GM12864 (cell line): Measurements from ENCODE around the gene ROS1.

Source experiments
- DNase-seq: peaks from one replicate; pipeline ENCODE4 v3.0.0-alpha.2; 2011; ENCODE audit warnings: low read depth
- H3K4me3 ChIP-seq: 2 replicates; pipeline ENCODE4 v1.5.1; 2011; ENCODE audit warnings: mild to moderate bottlenecking, low read depth, low read length, control low read depth
- TF ChIP-seq, protein P1 (sequence below): IDR thresholded peaks from 2 replicates; pipeline ENCODE4 v1.5.1; 2011; ENCODE audit warnings: low read depth, mild to moderate bottlenecking, moderate library complexity, low read length, control low read depth, inconsistent platforms; ENCODE audit errors: missing control alignments

ROS1 gene

DNA sequence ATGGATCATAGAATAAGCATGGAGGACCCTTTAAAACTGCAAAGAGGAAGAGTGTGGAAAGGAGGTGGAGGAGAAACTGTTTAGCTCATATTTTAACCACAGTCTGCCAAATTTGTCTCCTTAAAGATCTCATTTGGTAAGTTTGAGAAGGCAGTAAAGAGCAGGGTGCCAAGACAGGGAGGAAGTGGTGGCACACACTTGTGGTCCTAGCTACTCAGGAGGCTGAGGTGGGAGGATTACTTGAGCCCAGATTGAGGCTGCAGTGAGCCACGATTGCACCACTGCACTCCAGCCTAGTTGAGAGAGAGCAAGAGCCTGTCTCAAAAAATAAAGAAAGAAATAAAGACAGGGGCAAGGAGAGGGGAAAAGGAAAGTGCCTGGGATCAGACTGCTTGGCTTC lies 39.9 kb upstream of the ROS1 start:
- DNase-seq, result no peak
- no peak overlapping the region for H3K4me3 ChIP-seq
- TF ChIP-seq, protein P1, sequence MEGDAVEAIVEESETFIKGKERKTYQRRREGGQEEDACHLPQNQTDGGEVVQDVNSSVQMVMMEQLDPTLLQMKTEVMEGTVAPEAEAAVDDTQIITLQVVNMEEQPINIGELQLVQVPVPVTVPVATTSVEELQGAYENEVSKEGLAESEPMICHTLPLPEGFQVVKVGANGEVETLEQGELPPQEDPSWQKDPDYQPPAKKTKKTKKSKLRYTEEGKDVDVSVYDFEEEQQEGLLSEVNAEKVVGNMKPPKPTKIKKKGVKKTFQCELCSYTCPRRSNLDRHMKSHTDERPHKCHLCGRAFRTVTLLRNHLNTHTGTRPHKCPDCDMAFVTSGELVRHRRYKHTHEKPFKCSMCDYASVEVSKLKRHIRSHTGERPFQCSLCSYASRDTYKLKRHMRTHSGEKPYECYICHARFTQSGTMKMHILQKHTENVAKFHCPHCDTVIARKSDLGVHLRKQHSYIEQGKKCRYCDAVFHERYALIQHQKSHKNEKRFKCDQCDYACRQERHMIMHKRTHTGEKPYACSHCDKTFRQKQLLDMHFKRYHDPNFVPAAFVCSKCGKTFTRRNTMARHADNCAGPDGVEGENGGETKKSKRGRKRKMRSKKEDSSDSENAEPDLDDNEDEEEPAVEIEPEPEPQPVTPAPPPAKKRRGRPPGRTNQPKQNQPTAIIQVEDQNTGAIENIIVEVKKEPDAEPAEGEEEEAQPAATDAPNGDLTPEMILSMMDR, result no peak

DNA sequence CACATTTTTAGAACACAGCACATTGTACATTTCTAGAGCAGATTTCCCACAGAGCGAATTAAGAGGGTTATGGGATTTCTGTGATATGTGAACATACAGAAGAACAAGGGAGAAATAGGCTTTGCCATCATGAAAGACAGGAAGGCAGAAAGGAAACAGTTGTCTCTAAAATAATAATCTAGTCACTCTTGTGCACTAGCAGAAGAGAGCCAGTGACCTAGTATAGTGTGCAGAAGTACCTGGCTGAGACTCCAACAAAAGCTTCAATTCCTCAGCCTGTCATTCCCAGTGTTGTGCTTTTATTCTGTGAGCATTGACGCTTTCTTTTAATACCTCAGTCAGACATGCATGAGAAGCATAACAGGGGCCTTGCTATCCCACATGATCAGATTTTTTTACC lies 39.0 kb upstream of the ROS1 start:
- no peak for DNase-seq
- TF ChIP-seq, protein P1, result no peak
- H3K4me3 ChIP-seq, result no peak overlapping the region

DNA sequence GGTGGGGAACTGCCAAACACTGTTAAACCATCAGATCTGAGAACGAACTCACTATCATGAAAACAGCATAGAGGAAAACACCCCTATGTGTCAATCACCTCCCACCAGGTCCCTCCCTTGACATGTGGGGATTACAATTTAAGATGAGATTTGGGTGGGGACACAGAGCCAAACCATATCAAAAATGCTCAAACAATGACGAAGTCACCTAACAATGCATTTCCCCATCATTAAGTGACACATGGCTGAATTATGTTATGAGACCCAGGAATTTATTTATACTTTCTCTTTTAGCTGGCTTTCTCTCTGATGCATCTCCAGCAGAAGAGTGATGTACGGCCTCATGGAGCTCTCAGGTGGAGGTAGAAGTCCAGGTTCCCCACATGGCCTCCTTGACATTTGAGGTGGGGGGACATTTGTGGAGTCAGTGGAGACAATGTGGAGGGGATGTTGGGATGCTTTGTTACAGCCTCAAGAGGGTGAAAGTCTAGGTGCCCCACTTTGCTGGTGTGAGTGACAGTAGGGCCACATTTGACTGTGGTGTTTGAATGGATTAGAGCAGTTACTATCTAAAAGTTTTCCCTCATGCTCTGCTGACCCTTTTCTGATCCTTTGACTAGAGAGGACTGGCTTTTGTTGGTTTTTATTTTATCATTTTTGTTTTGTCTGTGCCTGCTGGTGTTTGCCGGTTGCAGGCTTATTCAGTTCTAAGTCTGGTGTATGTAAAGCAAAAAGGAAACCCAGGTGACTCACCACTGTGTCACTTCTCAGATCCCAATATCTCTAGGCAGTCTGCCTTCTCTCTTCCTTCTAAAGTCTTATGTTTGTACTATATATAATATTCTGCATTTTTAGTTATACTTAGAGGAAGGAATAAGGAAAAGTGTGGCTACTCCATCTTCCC lies 38.3 kb upstream of the ROS1 start:
- TF ChIP-seq, protein P1, result no peak
- H3K4me3 ChIP-seq, result no peak overlapping the region
- no peak for DNase-seq

DNA sequence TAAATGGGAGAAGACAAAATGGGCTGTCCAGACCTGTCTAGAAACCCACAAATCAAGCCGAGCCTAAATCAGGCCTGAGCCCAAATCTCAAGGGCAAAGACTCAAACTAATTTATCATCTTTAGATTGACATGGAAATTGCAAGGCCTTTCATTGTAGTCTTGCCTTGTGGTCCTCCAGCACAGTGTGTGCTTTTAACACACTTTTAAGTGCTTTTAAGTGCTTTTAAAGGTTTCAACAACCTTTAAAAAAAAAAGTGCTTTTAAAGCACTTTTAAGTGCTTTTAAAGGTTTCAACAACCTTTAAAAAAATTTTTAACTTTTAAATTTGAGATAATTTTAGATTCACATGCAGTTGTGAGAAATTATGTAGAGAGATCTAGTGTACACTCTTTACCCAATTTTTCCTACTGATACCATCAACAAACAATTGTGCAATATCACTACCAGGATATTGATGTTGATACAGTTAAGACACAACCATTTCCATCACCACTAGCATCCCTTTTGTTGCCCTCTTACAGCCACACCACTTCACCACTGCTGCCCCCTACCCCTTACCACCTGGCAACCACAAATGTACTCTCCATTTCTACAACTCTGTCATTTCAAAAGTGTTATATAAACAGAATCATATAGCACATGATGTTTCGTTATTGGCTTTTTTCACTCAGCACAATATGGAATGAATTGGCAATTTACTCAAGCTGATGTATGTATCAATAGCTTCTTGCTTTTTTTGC lies 33.6 kb upstream of the ROS1 start:
- no peak overlapping the region for H3K4me3 ChIP-seq
- TF ChIP-seq, protein P1, result no peak
- DNase-seq, result no peak

DNA sequence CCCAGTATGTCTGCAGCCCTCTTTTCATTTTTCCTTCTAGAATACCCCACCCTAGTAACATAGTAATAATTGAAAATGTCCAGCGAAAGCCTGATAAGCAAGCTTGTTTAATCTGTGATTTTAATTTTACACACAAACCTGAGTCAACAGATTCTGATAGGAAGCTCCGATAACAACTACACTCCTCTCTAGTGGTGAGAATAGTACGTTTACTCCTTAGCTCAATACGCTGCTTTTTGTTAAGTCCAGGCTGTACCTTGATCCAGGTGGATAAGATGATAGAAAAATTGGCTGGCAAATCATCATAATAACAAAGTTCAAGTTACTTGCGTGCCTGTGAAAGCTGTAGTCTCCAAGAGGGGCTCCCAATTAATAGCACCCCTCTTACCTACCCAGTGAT lies 31.3 kb upstream of the ROS1 start:
- DNase-seq, result no peak
- TF ChIP-seq, protein P1, result no peak
- H3K4me3 ChIP-seq, result no peak overlapping the region

DNA sequence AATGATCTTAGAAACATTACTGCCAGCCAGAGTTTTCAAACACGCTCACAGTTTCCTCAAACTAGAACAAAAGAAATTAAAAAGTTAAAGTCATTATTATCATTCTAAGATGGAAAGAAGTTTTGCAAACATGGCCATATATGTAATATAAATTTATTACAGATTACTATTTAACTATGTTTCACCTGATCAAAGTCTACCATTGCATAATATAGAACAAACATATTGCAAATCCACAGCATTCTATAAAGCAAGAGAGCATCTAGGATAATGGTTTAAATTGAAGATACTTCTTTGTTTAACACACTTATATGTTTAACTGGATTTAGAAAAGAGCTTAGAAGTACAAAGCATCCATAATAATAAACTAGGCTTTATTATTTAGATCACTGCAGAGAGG lies 30.5 kb upstream of the ROS1 start:
- DNase-seq, result no peak
- H3K4me3 ChIP-seq, result no peak overlapping the region
- TF ChIP-seq, protein P1, result no peak

DNA sequence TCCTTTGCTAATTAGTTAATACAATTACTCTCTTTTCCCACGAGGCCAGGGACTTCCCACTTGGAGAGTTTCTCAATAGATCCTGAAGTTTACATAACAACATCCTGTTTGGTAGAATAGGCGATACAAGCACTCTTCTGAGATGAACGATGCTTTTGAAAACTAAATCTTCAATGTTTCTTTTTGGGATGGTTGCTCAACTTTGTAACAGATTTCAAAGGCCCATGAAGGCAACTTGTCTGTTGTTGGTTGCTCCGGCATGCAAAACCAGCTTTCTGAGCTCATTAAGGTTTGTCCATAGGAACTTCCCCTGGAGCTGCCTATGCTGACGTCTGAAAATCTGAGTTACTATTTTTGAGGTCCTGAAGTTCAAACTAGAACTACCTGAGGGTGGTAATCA lies 25.9 kb upstream of the ROS1 start:
- DNase-seq, result no peak
- no peak overlapping the region for H3K4me3 ChIP-seq
- TF ChIP-seq, protein P1, result no peak
